Mesenchymal stem cell (in vitro differentiated cells and primary cell): ENCODE data around the gene NKAIN4.

ENCODE experiments used
- DNase-seq: peaks from one replicate; pipeline ENCODE4 v3.0.0-alpha.2; 2013
- H2AFZ ChIP-seq: one replicate; pipeline ENCODE4 v1.6.1; 2013; ENCODE audit warnings: low read depth, mild to moderate bottlenecking, control low read depth, inconsistent platforms, low read length, moderate library complexity
- H2AK5ac ChIP-seq: 2 replicates; pipeline ENCODE4 v1.6.1; 2013; ENCODE audit warnings: low read length, moderate library complexity, mild to moderate bottlenecking, inconsistent platforms; ENCODE audit not compliant: severe bottlenecking
- H2BK120ac ChIP-seq: one replicate; pipeline ENCODE4 v1.6.1; 2013; ENCODE audit warnings: low read depth, mild to moderate bottlenecking, inconsistent platforms, low read length, moderate library complexity
- H2BK12ac ChIP-seq, 2 experiments: one replicate each; pipeline ENCODE4 v1.6.1; 2013; ENCODE audit warnings: inconsistent platforms in 2 of 2, low read length in 2 of 2, mild to moderate bottlenecking in 2 of 2, moderate library complexity in 2 of 2, control low read depth in 1 of 2
- H2BK15ac ChIP-seq: one replicate; pipeline ENCODE4 v1.6.1; 2013; ENCODE audit warnings: mild to moderate bottlenecking, low read depth, inconsistent platforms; ENCODE audit not compliant: poor library complexity, severe bottlenecking
- H2BK5ac ChIP-seq: 2 replicates; pipeline ENCODE4 v1.6.1; 2013; ENCODE audit warnings: low read depth, mild to moderate bottlenecking, low read length, control low read depth, inconsistent platforms; ENCODE audit not compliant: poor library complexity, severe bottlenecking
- H3K14ac ChIP-seq, 2 experiments: one replicate each; pipeline ENCODE4 v1.6.1; 2013; ENCODE audit warnings: inconsistent platforms in 2 of 2, low read length in 2 of 2, control low read depth in 1 of 2, mild to moderate bottlenecking in 1 of 2, moderate library complexity in 1 of 2
- H3K18ac ChIP-seq, 2 experiments: one replicate each; pipeline ENCODE4 v1.6.1; 2013; ENCODE audit warnings: inconsistent platforms in 2 of 2, low read length in 2 of 2, control low read depth in 1 of 2, low read depth in 1 of 2, mild to moderate bottlenecking in 1 of 2
- H3K23ac ChIP-seq, 2 experiments: one replicate each; pipeline ENCODE4 v1.6.1; 2013; ENCODE audit warnings: inconsistent platforms in 2 of 2, low read length in 2 of 2, mild to moderate bottlenecking in 2 of 2, moderate library complexity in 2 of 2, control low read depth in 1 of 2
- H3K27ac ChIP-seq: 2 replicates; pipeline ENCODE4 v1.5.1; 2013; ENCODE audit warnings: mild to moderate bottlenecking, moderate library complexity, low read length, control low read depth, inconsistent platforms; ENCODE audit not compliant: poor library complexity, severe bottlenecking
- H3K27me3 ChIP-seq, 2 experiments: 2 replicates each; pipeline versions ENCODE4 v1.6.1 to v1.7.0; 2013; ENCODE audit warnings: low read length in 2 of 2, mild to moderate bottlenecking in 2 of 2, moderate library complexity in 2 of 2, control low read depth in 1 of 2, inconsistent platforms in 1 of 2; ENCODE audit not compliant: control insufficient read depth in 1 of 2, insufficient read depth in 1 of 2
- H3K36me3 ChIP-seq, 2 experiments: 2 replicates each; pipeline versions ENCODE4 v1.6.1 to v1.7.0; 2013; ENCODE audit warnings: low read length in 2 of 2, control low read depth in 1 of 2, inconsistent platforms in 1 of 2, low read depth in 1 of 2, mild to moderate bottlenecking in 1 of 2; ENCODE audit not compliant: insufficient read depth in 2 of 2, control insufficient read depth in 1 of 2
- H3K4ac ChIP-seq, 2 experiments: one replicate each; pipeline ENCODE4 v1.6.1; 2013; ENCODE audit warnings: inconsistent platforms in 2 of 2, low read length in 2 of 2, mild to moderate bottlenecking in 2 of 2, moderate library complexity in 2 of 2, control low read depth in 1 of 2, low read depth in 1 of 2
- H3K4me1 ChIP-seq: 2 replicates; pipeline ENCODE4 v1.6.1; 2013; ENCODE audit warnings: low read depth, low read length, control low read depth; ENCODE audit not compliant: control insufficient read depth, insufficient read depth
- H3K4me2 ChIP-seq: 2 replicates; pipeline ENCODE4 v1.6.1; 2013; ENCODE audit warnings: low read length, mild to moderate bottlenecking, inconsistent platforms; ENCODE audit not compliant: poor library complexity, severe bottlenecking
- H3K4me3 ChIP-seq, 2 experiments: 2 replicates each; pipeline versions ENCODE4 v1.5.1 to v1.7.0; 2013; ENCODE audit warnings: low read length in 2 of 2, mild to moderate bottlenecking in 2 of 2, control low read depth in 1 of 2, low read depth in 1 of 2; ENCODE audit not compliant: insufficient read depth in 1 of 2
- H3K79me1 ChIP-seq: replicated peaks from 2 replicates; pipeline ENCODE4 v1.6.1; 2013; ENCODE audit warnings: mild to moderate bottlenecking, control low read depth, low read length, inconsistent platforms; ENCODE audit not compliant: poor library complexity, severe bottlenecking
- H3K9ac ChIP-seq: 2 replicates; pipeline ENCODE4 v1.7.0; 2013; ENCODE audit warnings: mild to moderate bottlenecking, low read length, moderate library complexity
- H3K9me3 ChIP-seq: 2 replicates; pipeline ENCODE4 v1.7.0; 2013; ENCODE audit warnings: mild to moderate bottlenecking, low read length; ENCODE audit not compliant: control insufficient read depth
- H4K8ac ChIP-seq: one replicate; pipeline ENCODE4 v1.6.1; 2013; ENCODE audit warnings: inconsistent platforms, mild to moderate bottlenecking, low read length, moderate library complexity
- H4K91ac ChIP-seq: one replicate; pipeline ENCODE4 v1.6.1; 2013; ENCODE audit warnings: mild to moderate bottlenecking, low read length, inconsistent platforms
- WGBS: methylation state at CpG from one replicate; pipeline ENCODE4 v1.1.7; 2013; ENCODE audit warnings: mixed read lengths; 5-methylcytosine and 5-hydroxymethylcytosine counted together

NKAIN4 gene

GRCh38 chr20:63293456-63293855 lies 39.2 kb upstream of the NKAIN4 start:
- Histone ChIP-seq H4K91ac (no peak overlapping the region), H2AK5ac (no peak overlapping the region), H3K4me2 (no peak overlapping the region), H2AFZ (no peak overlapping the region), H3K18ac (no peak overlapping the region), H3K23ac (no peak overlapping the region), H3K4me1 (peaks cover 29% of the 10 kb centered on the region), H3K79me1 (peaks cover 4% of the 10 kb centered on the region), H2BK120ac (no peak overlapping the region), H2BK5ac (no peak overlapping the region), H3K4me3 (no peak overlapping the region), H3K4ac (no peak overlapping the region), H3K14ac (no peak overlapping the region), H2BK12ac (no peak overlapping the region), H3K27me3 (peaks cover 27 to 61% of the 10 kb centered on the region in 2 experiments), H3K27ac (no peak overlapping the region), H3K9ac (no peak overlapping the region), H4K8ac (no peak overlapping the region), H3K9me3 (no peaks in the 10 kb centered on the region), H3K36me3 (peaks cover 11 to 34% of the 10 kb centered on the region in 2 experiments), H2BK15ac (no peak overlapping the region)
- DNase-seq, result no peak
- WGBS, result 80% methylated on average over 11 of the region's 11 CpGs

- Histone ChIP-seq H3K9ac (no peak within 1 kb of the TSS), H4K8ac (no peak within 1 kb of the TSS), H3K27ac (no peak within 1 kb of the TSS), H3K18ac (no peak within 1 kb of the TSS), H3K4ac (no peak within 1 kb of the TSS), H3K23ac (no peak within 1 kb of the TSS), H2AFZ (no peak within 1 kb of the TSS), H3K14ac (peak within 1 kb of the TSS in 1 of 2 experiments; percentile 6), H2BK120ac (no peak within 1 kb of the TSS), H2BK5ac (no peak within 1 kb of the TSS), H2AK5ac (no peak within 1 kb of the TSS), H4K91ac (no peak within 1 kb of the TSS), H3K36me3 (peaks cover 17 to 40% of the 10 kb centered on the region in 2 experiments), H3K4me1 (peaks cover 30% of the 10 kb centered on the region), H3K27me3 (peaks cover 24 to 56% of the 10 kb centered on the region in 2 experiments), H2BK15ac (no peak within 1 kb of the TSS), H3K9me3 (no peaks in the 10 kb centered on the region), H3K79me1 (peaks cover 6% of the 10 kb centered on the region), H3K4me3 (no peak within 1 kb of the TSS), H3K4me2 (no peak within 1 kb of the TSS), H2BK12ac (no peak within 1 kb of the TSS)
- DNase-seq, result no peak
- WGBS, result 59% methylated on average over 7 of the region's 7 CpGs
Measured at GRCh38 chr20:63292904-63293303, 38.6 kb upstream of the NKAIN4 start, which contains the start of gene COL20A1. TSS of gene COL20A1 (plus strand) at chr20:63293186. CDS start at chr20:63295108, 1,922 bp downstream.

GRCh38 chr20:63292292-63292701 lies 38.0 kb upstream of the NKAIN4 start:
- Histone ChIP-seq H2BK12ac (no peak overlapping the region), H3K9ac (no peak overlapping the region), H2BK5ac (no peak overlapping the region), H3K14ac (no peak overlapping the region), H3K4me1 (peaks cover 30% of the 10 kb centered on the region), H2AK5ac (no peak overlapping the region), H3K27me3 (peaks cover 19 to 52% of the 10 kb centered on the region in 2 experiments), H4K8ac (no peak overlapping the region), H3K4me3 (no peak overlapping the region), H3K18ac (no peak overlapping the region), H3K79me1 (peaks cover 8% of the 10 kb centered on the region), H3K9me3 (no peaks in the 10 kb centered on the region), H2BK15ac (no peak overlapping the region), H4K91ac (no peak overlapping the region), H3K36me3 (peaks cover 23 to 46% of the 10 kb centered on the region in 2 experiments), H3K23ac (no peak overlapping the region), H2BK120ac (no peak overlapping the region), H3K4ac (no peak overlapping the region), H3K4me2 (no peak overlapping the region), H3K27ac (no peak overlapping the region), H2AFZ (no peak overlapping the region)
- 94% methylated on average over 16 of the region's 16 CpGs for WGBS
- DNase-seq, result no peak

- H2BK5ac ChIP-seq, result no peak overlapping the region
- H2AK5ac ChIP-seq, result no peak overlapping the region
- H3K4me3 ChIP-seq, result no peak overlapping the region
- H3K18ac ChIP-seq, result no peak overlapping the region
- no peak overlapping the region for H4K8ac ChIP-seq
- peaks cover 30% of the 10 kb centered on the region for H3K4me1 ChIP-seq
- no peak overlapping the region for H2AFZ ChIP-seq
- 86% methylated on average over 10 of the region's 10 CpGs for WGBS
- H3K14ac ChIP-seq, result no peak overlapping the region
- no peak overlapping the region for H2BK120ac ChIP-seq
- H3K9ac ChIP-seq, result no peak overlapping the region
- no peak overlapping the region for H4K91ac ChIP-seq
- H2BK15ac ChIP-seq, result no peak overlapping the region
- peaks cover 19 to 47% of the 10 kb centered on the region in 2 experiments for H3K27me3 ChIP-seq
- no peak overlapping the region for H2BK12ac ChIP-seq
- H3K9me3 ChIP-seq, result no peaks in the 10 kb centered on the region
- no peak overlapping the region for H3K27ac ChIP-seq
- H3K4me2 ChIP-seq, result no peak overlapping the region
- H3K36me3 ChIP-seq, result peaks cover 27 to 51% of the 10 kb centered on the region in 2 experiments
- no peak overlapping the region for H3K23ac ChIP-seq
- H3K4ac ChIP-seq, result no peak overlapping the region
- peaks cover 9% of the 10 kb centered on the region for H3K79me1 ChIP-seq
- DNase-seq, result no peak
Measured at GRCh38 chr20:63291811-63292210, 37.5 kb upstream of the NKAIN4 start.
